CD4-positive, alpha-beta T cell treated with Interleukin-1 beta for 1 hour (primary cell): Measurements from ENCODE around the gene NENF.

Source experiments
- DNase-seq, 2 donors: peaks; one replicate each; pipeline ENCODE4 v3.0.0-alpha.2; 2020 to 2022

The NENF gene

DNA sequence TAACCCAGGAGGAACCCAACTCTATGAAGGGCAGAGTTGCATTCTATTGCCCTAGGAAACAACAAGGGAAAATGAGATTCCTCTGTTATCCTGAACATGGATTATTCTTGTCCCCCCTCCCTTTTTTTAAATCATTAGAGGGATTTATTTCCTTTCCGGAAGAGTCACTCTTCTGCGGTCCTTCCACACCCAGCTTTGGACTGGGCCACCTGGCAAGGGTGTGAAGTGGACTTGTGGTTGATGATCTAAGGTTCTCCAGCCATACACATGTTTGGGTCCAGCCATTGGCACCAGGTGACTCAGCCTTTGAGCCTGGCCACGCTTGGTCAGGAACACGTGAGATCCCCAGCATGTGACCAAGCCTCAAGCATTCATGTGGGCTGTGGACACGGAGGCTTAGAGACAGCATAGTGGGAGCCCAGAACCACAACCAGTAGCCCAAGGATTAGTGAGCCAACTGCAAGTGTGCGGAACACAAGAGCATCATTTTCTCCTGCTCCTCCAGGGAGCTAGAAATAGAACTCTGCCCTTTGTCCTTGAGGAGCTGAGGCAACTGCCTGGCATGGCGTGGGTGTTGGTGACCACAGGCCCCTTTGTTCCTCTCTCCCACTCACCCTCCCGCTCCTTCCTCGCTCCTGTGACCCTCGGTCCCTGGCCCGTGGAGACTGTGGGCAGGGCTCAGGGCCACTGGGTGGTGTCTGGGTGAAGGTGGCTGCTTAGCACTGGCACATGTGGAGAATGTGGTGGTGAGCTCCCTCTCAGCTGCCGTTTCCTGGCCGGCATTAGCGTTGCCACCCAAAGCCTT is 50.1 kb downstream of the NENF start:
- DNase-seq: no peak

DNA sequence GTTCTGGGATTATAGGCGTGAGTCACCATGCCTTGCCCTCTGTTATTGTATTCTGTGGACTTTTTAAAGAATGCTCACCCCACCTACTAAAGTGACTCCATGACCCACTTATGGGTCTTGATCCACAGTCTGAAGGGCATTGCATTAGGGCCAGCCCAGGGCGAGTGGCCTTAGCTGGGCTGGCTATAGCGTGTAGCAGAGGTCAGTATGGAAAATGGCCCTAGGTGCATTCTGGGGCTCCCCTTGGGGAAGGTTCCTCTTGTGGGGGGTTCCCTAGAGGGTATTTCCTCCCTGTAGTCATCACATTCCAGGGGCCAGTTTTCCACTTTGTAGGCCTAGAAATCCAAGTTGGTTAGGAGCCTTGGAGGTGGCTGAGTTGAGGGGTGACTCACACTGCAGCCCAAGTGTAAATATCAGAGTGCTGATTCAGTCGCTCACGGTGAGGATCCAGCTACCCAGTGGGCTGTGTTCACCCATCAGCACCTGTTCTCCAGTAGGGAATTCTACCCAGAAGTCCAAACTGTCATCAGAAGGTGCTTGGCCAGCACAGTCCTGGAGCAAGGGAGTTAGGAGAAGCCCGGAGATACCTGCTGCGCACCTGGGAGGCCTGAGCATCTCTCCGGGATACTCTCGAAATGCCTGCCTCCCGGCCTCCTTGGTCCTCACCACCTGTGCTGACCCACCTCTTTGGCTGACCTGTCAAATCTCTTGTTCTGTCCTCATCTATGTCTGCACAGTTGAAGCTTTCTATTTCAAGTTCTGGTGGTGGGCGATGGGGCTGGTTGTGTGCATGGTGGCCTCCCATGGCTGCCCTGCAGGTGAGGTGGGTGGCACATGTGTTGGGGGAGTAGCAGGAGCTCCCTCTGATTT is 52.2 kb downstream of the NENF start:
- peak in 1 of 2 donors; percentile 36 for DNase-seq

DNA sequence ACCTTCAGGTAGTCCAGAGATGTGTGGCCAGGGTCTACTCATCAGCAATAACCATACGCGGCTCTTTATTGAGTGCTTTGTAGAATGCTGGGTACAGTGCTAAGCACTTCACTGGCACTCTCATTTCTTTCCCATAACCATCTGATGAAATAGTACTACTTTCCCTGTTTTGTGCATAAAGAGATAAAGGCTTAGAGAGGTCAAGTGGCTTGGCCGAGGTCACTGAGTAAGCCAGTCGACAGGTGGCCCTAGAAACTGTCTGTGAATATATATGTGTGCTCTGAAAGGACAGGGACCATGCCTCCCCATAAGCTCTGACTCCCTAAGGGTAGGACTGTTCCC is 52.8 kb downstream of the NENF start:
- DNase-seq: no peak

DNA sequence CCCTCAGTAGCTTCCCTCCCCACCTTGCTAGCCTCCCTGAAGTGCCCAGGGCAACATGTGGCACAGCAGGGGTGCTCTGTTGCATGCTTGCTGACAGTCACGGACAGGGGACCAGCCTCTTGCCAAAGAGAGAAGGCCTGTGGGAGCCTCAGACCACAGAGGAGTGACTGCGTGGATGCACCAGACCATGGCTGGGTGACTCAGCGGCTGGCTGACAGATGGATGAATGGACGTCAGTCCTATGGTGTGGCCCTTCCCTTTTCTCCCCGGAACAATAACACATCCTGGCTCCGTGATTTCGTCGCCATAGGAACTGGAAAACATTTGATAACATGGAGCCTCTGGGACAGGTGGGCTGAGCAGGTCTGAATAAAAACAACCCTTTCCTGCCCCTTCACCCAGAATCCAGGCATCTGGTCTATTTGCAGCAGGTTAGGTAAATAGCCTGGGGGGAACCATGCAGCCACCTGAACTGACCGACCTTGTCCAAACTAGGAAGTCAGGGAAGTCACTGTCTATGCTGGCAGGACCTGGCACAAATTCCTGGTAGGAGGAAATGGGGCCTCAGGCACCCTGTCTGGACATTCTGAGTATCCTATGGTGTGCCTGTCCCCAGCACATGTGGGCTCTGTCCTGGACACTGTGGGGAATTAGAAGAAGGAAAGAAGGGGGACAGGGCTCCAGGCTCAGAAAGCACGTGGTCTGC is 53.3 kb downstream of the NENF start:
- DNase-seq: peak; percentile 19 to 87

DNA sequence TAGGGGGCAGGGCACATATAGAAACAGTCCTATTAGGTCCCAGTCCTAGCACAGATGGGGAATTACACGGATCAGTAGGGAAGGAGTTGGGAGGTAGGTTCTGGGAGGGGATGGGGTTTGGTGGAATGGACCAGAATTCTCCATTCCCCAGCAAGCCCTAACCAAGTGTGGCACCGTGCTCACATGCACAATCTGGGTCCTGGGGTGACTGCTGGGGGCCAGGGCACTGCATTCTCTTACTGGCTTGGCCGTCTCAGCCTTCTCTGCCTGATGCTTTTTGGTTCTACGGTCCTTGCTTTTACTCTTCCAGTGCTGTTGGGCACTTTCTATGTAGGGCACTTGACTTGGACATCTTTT is 53.9 kb downstream of the NENF start:
- DNase-seq: no peak

DNA sequence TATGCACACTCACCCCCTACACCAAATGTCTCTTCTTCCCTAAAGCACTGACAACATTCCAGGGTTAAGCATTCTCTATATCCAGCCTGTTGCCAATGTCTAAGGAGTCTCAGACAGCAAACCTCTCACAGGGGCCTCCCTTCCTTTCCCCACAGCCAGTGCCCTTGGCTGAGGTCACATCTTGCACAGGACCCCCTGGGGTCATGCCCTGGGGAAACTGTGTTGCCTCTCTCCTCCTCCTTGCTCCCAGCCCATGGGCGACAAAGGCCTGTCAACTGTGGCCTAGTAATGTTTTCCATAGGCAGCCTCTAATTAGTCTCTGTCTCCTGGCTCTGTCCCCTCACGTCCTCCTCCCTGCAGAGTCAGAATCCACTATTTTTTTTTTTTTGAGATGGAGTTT is 54.6 kb downstream of the NENF start:
- no peak for DNase-seq

DNA sequence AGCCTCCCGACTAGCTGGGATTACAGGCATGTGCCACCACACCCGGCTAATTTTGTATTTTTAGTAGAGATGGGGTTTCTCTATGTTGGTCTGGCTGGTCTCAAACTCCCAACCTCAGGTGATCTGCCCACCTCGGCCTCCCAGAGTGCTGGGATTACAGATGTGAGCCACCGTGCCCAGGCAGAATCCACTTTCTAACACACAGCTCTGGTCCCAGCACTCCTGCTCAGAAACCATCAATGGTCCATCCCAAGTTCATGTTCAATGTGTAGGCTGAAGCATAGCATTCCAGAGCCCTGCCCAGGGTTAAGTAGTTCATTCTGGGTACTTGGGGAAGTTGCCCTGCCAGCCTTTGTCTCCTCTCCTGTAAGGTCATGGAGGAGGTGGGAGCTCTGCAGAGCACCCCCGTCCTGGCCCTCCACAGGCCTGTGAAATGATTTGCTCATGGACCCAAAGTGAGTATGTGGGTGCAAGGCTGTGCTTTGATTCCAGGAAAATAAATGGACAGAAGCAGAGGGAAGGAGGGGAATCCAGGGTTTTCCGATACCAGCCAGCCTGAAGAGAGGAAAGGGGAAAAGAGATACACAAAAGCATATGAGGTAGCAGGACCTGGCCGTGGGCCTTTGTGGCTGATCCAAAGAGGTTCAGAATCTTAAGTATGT is 55.2 kb downstream of the NENF start:
- no peak for DNase-seq

DNA sequence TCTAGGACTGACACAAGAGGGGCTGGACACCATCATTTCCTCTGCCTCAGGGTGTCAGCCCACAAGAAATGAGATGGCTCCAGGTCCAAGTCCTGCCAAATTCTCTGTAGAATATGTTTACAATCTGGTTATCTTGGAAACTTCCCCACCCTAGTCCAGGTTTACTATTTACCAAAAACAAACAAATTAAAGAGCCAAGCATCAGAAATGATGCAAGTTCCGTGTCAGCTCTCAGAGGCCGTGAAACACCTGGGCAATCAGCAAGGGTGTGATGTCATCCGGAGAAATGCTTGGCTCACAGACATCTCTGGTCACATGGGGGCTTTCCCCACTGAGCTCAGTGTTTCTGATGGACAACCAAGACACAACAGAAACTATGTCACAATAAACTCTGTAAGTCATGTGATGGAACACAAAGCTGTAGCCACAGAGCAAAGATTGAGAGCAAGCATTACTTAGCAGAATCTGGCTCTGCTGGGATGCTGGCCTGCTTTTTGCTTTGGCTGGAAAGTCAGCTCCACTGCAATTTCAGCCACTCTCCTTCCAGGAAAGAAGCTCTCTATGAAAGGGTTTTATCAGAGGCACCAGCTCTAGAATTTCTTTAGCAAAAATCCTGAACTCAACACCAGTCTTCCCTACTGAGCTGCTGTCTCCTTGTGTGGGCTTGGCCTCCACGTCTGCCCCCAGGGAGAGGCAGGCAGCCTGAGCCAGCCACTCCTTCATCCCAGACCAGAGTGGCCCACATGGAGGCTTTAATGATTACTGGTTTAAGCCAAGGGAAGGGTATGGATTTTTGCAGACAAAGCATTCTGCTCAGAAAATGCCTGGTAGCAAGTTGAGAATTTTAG is 55.9 kb downstream of the NENF start:
- peak in 1 of 2 donors; percentile 79 for DNase-seq

DNA sequence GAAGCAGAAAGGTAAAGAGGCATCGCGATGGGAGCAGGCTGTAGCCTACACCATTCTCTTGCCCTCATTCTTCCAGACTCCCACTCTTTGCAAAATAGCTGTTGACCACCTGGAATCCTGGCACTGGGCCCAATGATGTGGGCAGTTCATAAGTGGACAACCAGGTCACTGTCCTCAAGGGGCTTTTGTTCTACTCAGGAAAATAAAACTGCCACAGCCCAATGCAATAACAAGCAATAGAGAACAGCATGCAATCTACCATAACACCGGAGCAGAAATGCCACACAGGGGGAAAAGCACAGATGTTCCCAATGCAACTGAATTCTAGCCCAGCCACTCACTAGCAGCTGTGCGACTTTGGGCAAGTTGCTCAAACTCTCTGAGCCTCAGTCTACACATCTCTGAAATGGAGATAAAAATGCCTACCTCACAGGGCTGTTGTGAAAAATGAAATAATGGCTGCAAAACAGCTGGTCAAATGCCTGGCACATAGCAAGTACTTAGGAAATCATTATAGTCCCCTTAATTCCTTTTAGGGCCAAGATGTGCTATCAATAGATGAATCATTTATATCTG is 56.7 kb downstream of the NENF start:
- DNase-seq: no peak

DNA sequence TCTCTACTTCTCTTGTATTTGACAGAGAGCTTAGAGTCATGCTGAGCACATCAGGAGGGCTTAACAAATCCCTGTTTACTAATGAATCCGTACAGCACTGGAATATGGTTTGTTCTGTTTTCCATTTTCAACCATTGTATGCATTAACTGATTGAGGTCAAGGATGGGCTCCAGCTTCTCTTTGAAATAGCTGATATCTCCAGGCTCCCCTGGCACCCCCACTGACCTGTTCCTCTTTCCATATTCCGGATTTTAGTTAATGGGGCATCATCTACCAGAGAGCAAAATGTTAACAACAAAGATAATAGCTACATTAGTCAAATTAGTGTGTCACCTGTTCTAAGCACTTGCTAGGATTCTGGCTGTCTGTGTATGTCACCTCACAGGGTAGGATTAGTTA is 57.6 kb downstream of the NENF start:
- no peak for DNase-seq

DNA sequence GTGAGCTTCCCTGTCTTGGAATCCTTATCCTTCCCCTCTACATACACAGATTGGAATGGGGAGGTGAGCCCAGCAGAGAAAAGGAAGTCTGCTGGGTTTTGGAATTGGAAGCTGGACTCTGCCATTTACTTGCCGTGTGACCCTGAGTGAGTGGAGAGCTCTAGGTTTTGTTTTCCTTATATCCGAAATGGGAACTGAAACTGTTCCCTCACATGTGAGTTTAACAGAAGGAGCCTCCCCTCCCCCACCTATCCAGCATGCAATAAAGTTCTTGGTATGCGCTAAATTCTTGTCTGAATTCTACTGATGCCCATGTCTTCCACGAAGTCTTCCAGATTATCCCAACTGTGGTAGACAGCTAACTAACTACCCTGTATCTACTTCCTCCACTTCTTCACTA is 58.7 kb downstream of the NENF start:
- peak in 1 of 2 donors; percentile 23 for DNase-seq
